GM23338 (cell line): Measurements from ENCODE around the gene ADGRB3. TPM values are rescaled to one million over a fixed set of nuclear protein-coding genes. Genes with fewer than 3 reads are reported as not detected.

Experiments used
- ATAC-seq: fragments of 200-7000 bp; cut with Tn5 transposase; 3 replicates; pipeline ENCODE4 v1.9.1; 2020
- DNase-seq: peaks from one replicate; pipeline ENCODE4 v3.0.0-alpha.2; 2015; ENCODE audit warnings: low spot score
- H2AFZ ChIP-seq: fragments of 200-600 bp; sonication (generic); 2 replicates; pipeline ENCODE4 v1.8.0; 2016; ENCODE audit warnings: antibody characterized with exemption, mild to moderate bottlenecking, moderate library complexity
- H3F3A ChIP-seq: fragments of 200-600 bp; sonication (generic); replicated peaks from 2 replicates; pipeline ENCODE4 v1.8.0; 2017; ENCODE audit warnings: antibody characterized with exemption, mixed run types, low read depth
- H3K27ac ChIP-seq: fragments of 200-600 bp; sonication (generic); 2 replicates; pipeline ENCODE4 v1.6.1; 2016; ENCODE audit warnings: low read depth
- H3K27me3 ChIP-seq: fragments of 200-600 bp; sonication (generic); 2 replicates; pipeline ENCODE4 v1.8.0; 2016; ENCODE audit warnings: mild to moderate bottlenecking, mixed run types, moderate library complexity; ENCODE audit not compliant: insufficient read depth
- H3K36me3 ChIP-seq: fragments of 200-600 bp; sonication (generic); 2 replicates; pipeline ENCODE4 v1.8.0; 2016; ENCODE audit warnings: mild to moderate bottlenecking; ENCODE audit not compliant: insufficient read depth
- H3K4me1 ChIP-seq: fragments of 200-600 bp; sonication (generic); 2 replicates; pipeline ENCODE4 v1.8.0; 2016; ENCODE audit warnings: mild to moderate bottlenecking, moderate library complexity; ENCODE audit not compliant: insufficient read depth
- H3K4me2 ChIP-seq: fragments of 200-600 bp; sonication (generic); 2 replicates; pipeline ENCODE4 v1.7.1; 2017; ENCODE audit warnings: mixed run types
- H3K4me3 ChIP-seq: fragments of 200-600 bp; sonication (generic); 2 replicates; pipeline ENCODE4 v1.6.1; 2016; ENCODE audit warnings: mixed run types
- H3K79me2 ChIP-seq: fragments of 200-600 bp; sonication (generic); replicated peaks from 2 replicates; pipeline ENCODE4 v1.8.0; 2017; ENCODE audit warnings: mild to moderate bottlenecking; ENCODE audit not compliant: insufficient read depth
- H3K9me2 ChIP-seq: fragments of 200-600 bp; sonication (generic); 2 replicates; pipeline ENCODE4 v1.8.0; 2017; ENCODE audit not compliant: insufficient read depth
- H4K20me1 ChIP-seq: fragments of 200-600 bp; sonication (generic); replicated peaks from 2 replicates; pipeline ENCODE4 v1.8.0; 2017; ENCODE audit warnings: mild to moderate bottlenecking; ENCODE audit not compliant: insufficient read depth
- H3K27ac Mint-ChIP-seq: 2 replicates; pipeline ENCODE4 v1.8.0; 2020; ENCODE audit warnings: inconsistent platforms, mild to moderate bottlenecking, moderate library complexity, mixed read lengths
- H3K27me3 Mint-ChIP-seq: 3 replicates; pipeline ENCODE4 v1.8.0; 2022; ENCODE audit warnings: low read depth, mild to moderate bottlenecking, moderate library complexity, mixed read lengths, inconsistent platforms; ENCODE audit not compliant: insufficient read depth, poor library complexity
- H3K36me3 Mint-ChIP-seq: 3 replicates; pipeline ENCODE4 v1.8.0; 2021; ENCODE audit warnings: low read depth, mild to moderate bottlenecking, inconsistent platforms, moderate library complexity, mixed read lengths
- H3K4me1 Mint-ChIP-seq: 3 replicates; pipeline ENCODE4 v1.8.0; 2020; ENCODE audit warnings: mild to moderate bottlenecking, inconsistent platforms, mixed read lengths
- H3K4me3 Mint-ChIP-seq: 3 replicates; pipeline ENCODE4 v1.8.0; 2021; ENCODE audit warnings: moderate library complexity, mild to moderate bottlenecking, inconsistent platforms, mixed read lengths
- H3K9me3 Mint-ChIP-seq: 3 replicates; pipeline ENCODE4 v1.8.0; 2020; ENCODE audit warnings: moderate library complexity, mild to moderate bottlenecking, inconsistent platforms, mixed read lengths
- CREB1 ChIP-seq: fragments of 250-450 bp; sonication (Bioruptor Pico); IDR thresholded peaks from 2 replicates; pipeline ENCODE4 v1.5.0; 2020; ENCODE audit warnings: low read depth, mild to moderate bottlenecking, moderate library complexity
- EZH2 ChIP-seq: fragments of 200-600 bp; sonication (generic); IDR thresholded peaks from one replicate; pipeline ENCODE4 v1.8.0; 2017; ENCODE audit warnings: antibody characterized with exemption, mild to moderate bottlenecking, low read depth; ENCODE audit not compliant: unreplicated experiment
- EZH2phosphoT487 ChIP-seq: fragments of 200-600 bp; sonication (generic); IDR thresholded peaks from one replicate; pipeline ENCODE4 v1.8.1; 2018; ENCODE audit warnings: antibody characterized with exemption; ENCODE audit not compliant: unreplicated experiment
- JUNB ChIP-seq: IDR thresholded peaks from one replicate; pipeline ENCODE4 v1.6.1; 2016; ENCODE audit warnings: antibody characterized with exemption; ENCODE audit not compliant: unreplicated experiment
- NANOG ChIP-seq: IDR thresholded peaks from 2 replicates; pipeline ENCODE4 v1.6.1; 2016; ENCODE audit warnings: antibody characterized with exemption, borderline replicate concordance
- POLR2AphosphoS5 ChIP-seq: IDR thresholded peaks from 2 replicates; pipeline ENCODE4 v1.6.1; 2016; ENCODE audit warnings: antibody characterized with exemption, low read depth
- STAT1 ChIP-seq: IDR thresholded peaks from one replicate; pipeline ENCODE4 v1.6.1; 2016; ENCODE audit warnings: antibody characterized with exemption; ENCODE audit not compliant: unreplicated experiment
- ZNF114 ChIP-seq: fragments of 250-450 bp; sonication (Bioruptor Pico); IDR thresholded peaks from 2 replicates; pipeline ENCODE4 v1.5.0; 2020; ENCODE audit warnings: mild to moderate bottlenecking, moderate library complexity
- ZNF331 ChIP-seq: fragments of 250-450 bp; sonication (Bioruptor Pico); IDR thresholded peaks from 2 replicates; pipeline ENCODE4 v1.5.0; 2020; ENCODE audit warnings: low read depth, mild to moderate bottlenecking, moderate library complexity
- polyA plus RNA-seq: library from polyadenylated mRNA; unstranded; fragments of >200 nt; fragmentation: Nextera tagmentation; extraction: Ambion mirVana; gene quantifications from 2 replicates; pipeline ENCODE4 v1.2.1, GENCODE V29; 2016
- total RNA-seq: library from RNA; depleted of rRNA; stranded (reverse); fragments of >200 nt; shearing (Covaris generic); gene quantifications from 2 replicates; pipeline ENCODE4 v1.2.3, GENCODE V29; 2014
- TF ChIP-seq, protein P1 (sequence below): IDR thresholded peaks from one replicate; pipeline ENCODE4 v1.6.1; 2018; ENCODE audit warnings: antibody characterized with exemption; ENCODE audit not compliant: unreplicated experiment
- TF ChIP-seq, protein P2 (sequence below): fragments of 250-450 bp; sonication (Bioruptor Pico); IDR thresholded peaks from 2 replicates; pipeline ENCODE4 v1.5.0; 2020; ENCODE audit warnings: mild to moderate bottlenecking, moderate library complexity
- TF ChIP-seq, protein P3 (sequence below): IDR thresholded peaks from 2 replicates; pipeline ENCODE4 v1.6.1; 2016; ENCODE audit warnings: antibody characterized with exemption
- TF ChIP-seq, protein P4 (sequence below), 2 experiments: fragments of 200-600 bp in 1 of 2; sonication (generic) in 1 of 2; conservative IDR thresholded peaks; 2 replicates each; pipeline versions ENCODE4 v1.5.1 to v1.6.1; 2016 to 2017; ENCODE audit warnings: antibody characterized with exemption in 2 of 2, low read depth in 2 of 2, mild to moderate bottlenecking in 2 of 2, moderate library complexity in 1 of 2

ADGRB3 gene
- total and polyA plus RNA-seq, 2 experiments from 2014 or later, result 0.92 to 4.0 TPM

DNA sequence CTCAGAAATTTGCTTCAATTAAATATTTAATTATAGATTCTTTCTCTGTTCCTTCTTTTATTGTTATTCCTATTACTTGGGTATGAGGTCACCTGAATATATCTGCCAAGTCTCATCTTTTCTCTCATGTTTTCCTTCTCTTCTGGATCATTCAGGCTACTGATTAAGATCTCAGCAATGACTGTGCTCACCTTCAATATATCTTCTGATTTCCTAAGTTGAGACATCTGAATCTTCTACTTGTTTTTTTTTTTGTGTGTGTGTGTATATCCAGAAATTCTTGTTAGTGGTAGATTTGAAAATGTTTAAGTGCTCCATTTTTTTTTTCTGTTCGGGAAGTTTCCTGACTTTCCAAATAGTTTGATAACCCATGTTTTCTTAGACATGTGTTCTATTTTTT is 108.0 kb downstream of the ADGRB3 start:
- no peaks in the 10 kb centered on the region for H3K36me3 Mint-ChIP-seq
- ATAC-seq, result no peak
- no peaks in the 10 kb centered on the region for H3K9me3 Mint-ChIP-seq
- no peak for TF ChIP-seq STAT1
- TF ChIP-seq EZH2, result no peak
- TF ChIP-seq, protein P1, sequence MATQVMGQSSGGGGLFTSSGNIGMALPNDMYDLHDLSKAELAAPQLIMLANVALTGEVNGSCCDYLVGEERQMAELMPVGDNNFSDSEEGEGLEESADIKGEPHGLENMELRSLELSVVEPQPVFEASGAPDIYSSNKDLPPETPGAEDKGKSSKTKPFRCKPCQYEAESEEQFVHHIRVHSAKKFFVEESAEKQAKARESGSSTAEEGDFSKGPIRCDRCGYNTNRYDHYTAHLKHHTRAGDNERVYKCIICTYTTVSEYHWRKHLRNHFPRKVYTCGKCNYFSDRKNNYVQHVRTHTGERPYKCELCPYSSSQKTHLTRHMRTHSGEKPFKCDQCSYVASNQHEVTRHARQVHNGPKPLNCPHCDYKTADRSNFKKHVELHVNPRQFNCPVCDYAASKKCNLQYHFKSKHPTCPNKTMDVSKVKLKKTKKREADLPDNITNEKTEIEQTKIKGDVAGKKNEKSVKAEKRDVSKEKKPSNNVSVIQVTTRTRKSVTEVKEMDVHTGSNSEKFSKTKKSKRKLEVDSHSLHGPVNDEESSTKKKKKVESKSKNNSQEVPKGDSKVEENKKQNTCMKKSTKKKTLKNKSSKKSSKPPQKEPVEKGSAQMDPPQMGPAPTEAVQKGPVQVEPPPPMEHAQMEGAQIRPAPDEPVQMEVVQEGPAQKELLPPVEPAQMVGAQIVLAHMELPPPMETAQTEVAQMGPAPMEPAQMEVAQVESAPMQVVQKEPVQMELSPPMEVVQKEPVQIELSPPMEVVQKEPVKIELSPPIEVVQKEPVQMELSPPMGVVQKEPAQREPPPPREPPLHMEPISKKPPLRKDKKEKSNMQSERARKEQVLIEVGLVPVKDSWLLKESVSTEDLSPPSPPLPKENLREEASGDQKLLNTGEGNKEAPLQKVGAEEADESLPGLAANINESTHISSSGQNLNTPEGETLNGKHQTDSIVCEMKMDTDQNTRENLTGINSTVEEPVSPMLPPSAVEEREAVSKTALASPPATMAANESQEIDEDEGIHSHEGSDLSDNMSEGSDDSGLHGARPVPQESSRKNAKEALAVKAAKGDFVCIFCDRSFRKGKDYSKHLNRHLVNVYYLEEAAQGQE, result no peak
- no peak for TF ChIP-seq CREB1 (CRISPR knock-in tag)
- TF ChIP-seq NANOG, result no peak
- no peak for TF ChIP-seq ZNF114
- TF ChIP-seq EZH2phosphoT487, result no peak
- TF ChIP-seq JUNB, result no peak
- no peak for TF ChIP-seq ZNF331 (CRISPR knock-in tag)
- no peak for TF ChIP-seq POLR2AphosphoS5
- TF ChIP-seq, protein P2, sequence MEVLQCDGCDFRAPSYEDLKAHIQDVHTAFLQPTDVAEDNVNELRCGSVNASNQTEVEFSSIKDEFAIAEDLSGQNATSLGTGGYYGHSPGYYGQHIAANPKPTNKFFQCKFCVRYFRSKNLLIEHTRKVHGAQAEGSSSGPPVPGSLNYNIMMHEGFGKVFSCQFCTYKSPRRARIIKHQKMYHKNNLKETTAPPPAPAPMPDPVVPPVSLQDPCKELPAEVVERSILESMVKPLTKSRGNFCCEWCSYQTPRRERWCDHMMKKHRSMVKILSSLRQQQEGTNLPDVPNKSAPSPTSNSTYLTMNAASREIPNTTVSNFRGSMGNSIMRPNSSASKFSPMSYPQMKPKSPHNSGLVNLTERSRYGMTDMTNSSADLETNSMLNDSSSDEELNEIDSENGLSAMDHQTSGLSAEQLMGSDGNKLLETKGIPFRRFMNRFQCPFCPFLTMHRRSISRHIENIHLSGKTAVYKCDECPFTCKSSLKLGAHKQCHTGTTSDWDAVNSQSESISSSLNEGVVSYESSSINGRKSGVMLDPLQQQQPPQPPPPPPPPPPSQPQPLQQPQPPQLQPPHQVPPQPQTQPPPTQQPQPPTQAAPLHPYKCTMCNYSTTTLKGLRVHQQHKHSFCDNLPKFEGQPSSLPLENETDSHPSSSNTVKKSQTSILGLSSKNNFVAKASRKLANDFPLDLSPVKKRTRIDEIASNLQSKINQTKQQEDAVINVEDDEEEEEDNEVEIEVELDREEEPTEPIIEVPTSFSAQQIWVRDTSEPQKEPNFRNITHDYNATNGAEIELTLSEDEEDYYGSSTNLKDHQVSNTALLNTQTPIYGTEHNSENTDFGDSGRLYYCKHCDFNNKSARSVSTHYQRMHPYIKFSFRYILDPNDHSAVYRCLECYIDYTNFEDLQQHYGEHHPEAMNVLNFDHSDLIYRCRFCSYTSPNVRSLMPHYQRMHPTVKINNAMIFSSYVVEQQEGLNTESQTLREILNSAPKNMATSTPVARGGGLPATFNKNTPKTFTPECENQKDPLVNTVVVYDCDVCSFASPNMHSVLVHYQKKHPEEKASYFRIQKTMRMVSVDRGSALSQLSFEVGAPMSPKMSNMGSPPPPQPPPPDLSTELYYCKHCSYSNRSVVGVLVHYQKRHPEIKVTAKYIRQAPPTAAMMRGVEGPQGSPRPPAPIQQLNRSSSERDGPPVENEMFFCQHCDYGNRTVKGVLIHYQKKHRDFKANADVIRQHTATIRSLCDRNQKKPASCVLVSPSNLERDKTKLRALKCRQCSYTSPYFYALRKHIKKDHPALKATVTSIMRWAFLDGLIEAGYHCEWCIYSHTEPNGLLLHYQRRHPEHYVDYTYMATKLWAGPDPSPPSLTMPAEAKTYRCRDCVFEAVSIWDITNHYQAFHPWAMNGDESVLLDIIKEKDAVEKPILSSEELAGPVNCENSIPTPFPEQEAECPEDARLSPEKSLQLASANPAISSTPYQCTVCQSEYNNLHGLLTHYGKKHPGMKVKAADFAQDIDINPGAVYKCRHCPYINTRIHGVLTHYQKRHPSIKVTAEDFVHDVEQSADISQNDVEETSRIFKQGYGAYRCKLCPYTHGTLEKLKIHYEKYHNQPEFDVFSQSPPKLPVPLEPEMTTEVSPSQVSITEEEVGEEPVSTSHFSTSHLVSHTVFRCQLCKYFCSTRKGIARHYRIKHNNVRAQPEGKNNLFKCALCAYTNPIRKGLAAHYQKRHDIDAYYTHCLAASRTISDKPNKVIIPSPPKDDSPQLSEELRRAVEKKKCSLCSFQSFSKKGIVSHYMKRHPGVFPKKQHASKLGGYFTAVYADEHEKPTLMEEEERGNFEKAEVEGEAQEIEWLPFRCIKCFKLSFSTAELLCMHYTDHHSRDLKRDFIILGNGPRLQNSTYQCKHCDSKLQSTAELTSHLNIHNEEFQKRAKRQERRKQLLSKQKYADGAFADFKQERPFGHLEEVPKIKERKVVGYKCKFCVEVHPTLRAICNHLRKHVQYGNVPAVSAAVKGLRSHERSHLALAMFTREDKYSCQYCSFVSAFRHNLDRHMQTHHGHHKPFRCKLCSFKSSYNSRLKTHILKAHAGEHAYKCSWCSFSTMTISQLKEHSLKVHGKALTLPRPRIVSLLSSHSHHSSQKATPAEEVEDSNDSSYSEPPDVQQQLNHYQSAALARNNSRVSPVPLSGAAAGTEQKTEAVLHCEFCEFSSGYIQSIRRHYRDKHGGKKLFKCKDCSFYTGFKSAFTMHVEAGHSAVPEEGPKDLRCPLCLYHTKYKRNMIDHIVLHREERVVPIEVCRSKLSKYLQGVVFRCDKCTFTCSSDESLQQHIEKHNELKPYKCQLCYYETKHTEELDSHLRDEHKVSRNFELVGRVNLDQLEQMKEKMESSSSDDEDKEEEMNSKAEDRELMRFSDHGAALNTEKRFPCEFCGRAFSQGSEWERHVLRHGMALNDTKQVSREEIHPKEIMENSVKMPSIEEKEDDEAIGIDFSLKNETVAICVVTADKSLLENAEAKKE (CRISPR knock-in tag), result no peak
- TF ChIP-seq, protein P3, sequence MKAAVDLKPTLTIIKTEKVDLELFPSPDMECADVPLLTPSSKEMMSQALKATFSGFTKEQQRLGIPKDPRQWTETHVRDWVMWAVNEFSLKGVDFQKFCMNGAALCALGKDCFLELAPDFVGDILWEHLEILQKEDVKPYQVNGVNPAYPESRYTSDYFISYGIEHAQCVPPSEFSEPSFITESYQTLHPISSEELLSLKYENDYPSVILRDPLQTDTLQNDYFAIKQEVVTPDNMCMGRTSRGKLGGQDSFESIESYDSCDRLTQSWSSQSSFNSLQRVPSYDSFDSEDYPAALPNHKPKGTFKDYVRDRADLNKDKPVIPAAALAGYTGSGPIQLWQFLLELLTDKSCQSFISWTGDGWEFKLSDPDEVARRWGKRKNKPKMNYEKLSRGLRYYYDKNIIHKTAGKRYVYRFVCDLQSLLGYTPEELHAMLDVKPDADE, result no peak
- TF ChIP-seq, protein P4, sequence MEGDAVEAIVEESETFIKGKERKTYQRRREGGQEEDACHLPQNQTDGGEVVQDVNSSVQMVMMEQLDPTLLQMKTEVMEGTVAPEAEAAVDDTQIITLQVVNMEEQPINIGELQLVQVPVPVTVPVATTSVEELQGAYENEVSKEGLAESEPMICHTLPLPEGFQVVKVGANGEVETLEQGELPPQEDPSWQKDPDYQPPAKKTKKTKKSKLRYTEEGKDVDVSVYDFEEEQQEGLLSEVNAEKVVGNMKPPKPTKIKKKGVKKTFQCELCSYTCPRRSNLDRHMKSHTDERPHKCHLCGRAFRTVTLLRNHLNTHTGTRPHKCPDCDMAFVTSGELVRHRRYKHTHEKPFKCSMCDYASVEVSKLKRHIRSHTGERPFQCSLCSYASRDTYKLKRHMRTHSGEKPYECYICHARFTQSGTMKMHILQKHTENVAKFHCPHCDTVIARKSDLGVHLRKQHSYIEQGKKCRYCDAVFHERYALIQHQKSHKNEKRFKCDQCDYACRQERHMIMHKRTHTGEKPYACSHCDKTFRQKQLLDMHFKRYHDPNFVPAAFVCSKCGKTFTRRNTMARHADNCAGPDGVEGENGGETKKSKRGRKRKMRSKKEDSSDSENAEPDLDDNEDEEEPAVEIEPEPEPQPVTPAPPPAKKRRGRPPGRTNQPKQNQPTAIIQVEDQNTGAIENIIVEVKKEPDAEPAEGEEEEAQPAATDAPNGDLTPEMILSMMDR (conservative IDR thresholded peaks at IDR 0.05; ENCODE audit: low read depth in 2 of 2), result no peak
- H3K4me1 ChIP-seq, result peaks cover 3% of the 10 kb centered on the region
- peaks cover 5% of the 10 kb centered on the region; the same call in 1 of the 3 replicates for H3K4me1 Mint-ChIP-seq
- no peak overlapping the region for H3K4me2 ChIP-seq
- no peaks in the 10 kb centered on the region for H3K9me2 ChIP-seq
- H4K20me1 ChIP-seq, result no peaks in the 10 kb centered on the region
- DNase-seq, result no peak
- peak overlapping the region; percentile 28; the same call in 1 of the 2 replicates for H3K27ac Mint-ChIP-seq
- no peaks in the 10 kb centered on the region for H3K36me3 ChIP-seq
- no peak overlapping the region for H3K4me3 ChIP-seq
- no peak overlapping the region for H3K4me3 Mint-ChIP-seq
- peaks cover 3% of the 10 kb centered on the region for H3K27me3 Mint-ChIP-seq
- no peaks in the 10 kb centered on the region for H3F3A ChIP-seq
- H3K79me2 ChIP-seq, result no peaks in the 10 kb centered on the region
- no peaks in the 10 kb centered on the region for H3K27me3 ChIP-seq
- no peak overlapping the region for H2AFZ ChIP-seq
- no peak overlapping the region for H3K27ac ChIP-seq
